Keratinocyte (primary cell): Measurements from ENCODE around the gene KDM4B. TPM values are rescaled to one million over a fixed set of nuclear protein-coding genes. Genes with fewer than 3 reads are reported as not detected.

Experiments
- DNase-seq: peaks from one replicate; pipeline ENCODE4 v3.0.0-alpha.2; 2011; ENCODE audit warnings: low read depth, missing footprints, low spot score
- FAIRE-seq: peaks from 2 replicates; lab custom pipeline; 2011; peaks lifted over from hg19 to GRCh38; lab: Jason Lieb, UNC
- H2AFZ ChIP-seq: 2 replicates; pipeline ENCODE4 v1.6.0; 2012; ENCODE audit warnings: low read length, control low read depth, inconsistent platforms; ENCODE audit not compliant: control insufficient read depth
- H3K27ac ChIP-seq: 2 replicates; pipeline ENCODE4 v1.5.1; 2011; ENCODE audit warnings: low read length; ENCODE audit not compliant: control insufficient read depth, insufficient read depth
- H3K27me3 ChIP-seq: 3 replicates; pipeline ENCODE4 v1.6.0; 2011; ENCODE audit warnings: low read length; ENCODE audit not compliant: control insufficient read depth, insufficient read depth; ENCODE audit errors: extremely low read depth
- H3K36me3 ChIP-seq, 2 experiments: 2 replicates in 1 of 2; 3 replicates in 1 of 2; pipeline ENCODE4 v1.5.1; 2011; ENCODE audit warnings: low read length in 2 of 2, mild to moderate bottlenecking in 1 of 2; ENCODE audit not compliant: control insufficient read depth in 2 of 2, insufficient read depth in 2 of 2; ENCODE audit errors: extremely low read depth in 1 of 2
- H3K4me1 ChIP-seq: 3 replicates; pipeline ENCODE4 v1.5.1; 2011; ENCODE audit warnings: low read length; ENCODE audit not compliant: control insufficient read depth, insufficient read depth; ENCODE audit errors: extremely low read depth
- H3K4me2 ChIP-seq: 3 replicates; pipeline ENCODE4 v1.6.0; 2011; ENCODE audit warnings: low read depth, low read length; ENCODE audit not compliant: control insufficient read depth, insufficient read depth; ENCODE audit errors: extremely low read depth
- H3K4me3 ChIP-seq, 3 experiments: fragments of 200-600 bp in 1 of 3; sonication (generic) in 1 of 3; 2 replicates in 2 of 3; 3 replicates in 1 of 3; pipeline ENCODE4 v1.5.1; 2011 to 2016; ENCODE audit warnings: low read length in 3 of 3, mild to moderate bottlenecking in 3 of 3, control low read depth in 2 of 3, inconsistent platforms in 1 of 3, low read depth in 1 of 3, mixed read lengths in 1 of 3, mixed run types in 1 of 3, moderate library complexity in 1 of 3; ENCODE audit not compliant: control insufficient read depth in 2 of 3, insufficient read depth in 2 of 3; ENCODE audit errors: extremely low read depth in 1 of 3
- H3K79me2 ChIP-seq: 2 replicates; pipeline ENCODE4 v1.6.0; 2012; ENCODE audit warnings: low read length; ENCODE audit not compliant: control insufficient read depth, insufficient read depth
- H3K9ac ChIP-seq: 3 replicates; pipeline ENCODE4 v1.6.0; 2011; ENCODE audit warnings: low read length; ENCODE audit not compliant: control insufficient read depth, insufficient read depth; ENCODE audit errors: extremely low read depth
- H3K9me1 ChIP-seq: 3 replicates; pipeline ENCODE4 v1.6.0; 2011; ENCODE audit warnings: low read length; ENCODE audit not compliant: control insufficient read depth, insufficient read depth; ENCODE audit errors: extremely low read depth
- H3K9me3 ChIP-seq: 2 replicates; pipeline ENCODE4 v1.5.1; 2012; ENCODE audit warnings: low read depth, low read length; ENCODE audit not compliant: control insufficient read depth
- H4K20me1 ChIP-seq: 3 replicates; pipeline ENCODE4 v1.6.0; 2011; ENCODE audit warnings: low read length; ENCODE audit not compliant: control insufficient read depth, insufficient read depth; ENCODE audit errors: extremely low read depth
- EZH2 ChIP-seq: IDR thresholded peaks from one replicate; pipeline ENCODE4 v1.6.1; 2012; ENCODE audit warnings: inconsistent platforms, mild to moderate bottlenecking, low read length, moderate library complexity
- dilution Hi-C: fragments of 300-500 bp; cut with MboI; formaldehyde crosslinking; loops from one replicate; pipeline ENCODE4 v1.7.0; 2020; ENCODE audit warnings: low sequenced_read_pairs; ENCODE audit not compliant: extremely low pct_ligation_motif_present
- polyA plus RNA-seq, 5 experiments: library from polyadenylated mRNA; depleted of rRNA in 3 of 5; stranded (reverse) in 3 of 5; stranded (forward) in 1 of 5; unstranded in 1 of 5; fragments of >200 nt; gene quantifications; 1 replicate in 1 of 5; 2 replicates in 3 of 5; 3 replicates in 1 of 5; pipeline versions ENCODE4 v1.2.1 to v1.2.3, GENCODE V29; 2011 to 2012; ENCODE audit warnings: missing spikeins in 2 of 5, low read depth in 1 of 5, low replicate concordance in 1 of 5
- TF ChIP-seq, protein P1 (sequence below), 3 experiments: IDR thresholded peaks in 1 of 3; conservative IDR thresholded peaks in 1 of 3; optimal IDR thresholded peaks in 1 of 3; 2 replicates in 2 of 3; 3 replicates in 1 of 3; pipeline versions ENCODE3 to v1.5.1; 2011; ENCODE audit warnings: low read length in 3 of 3, mild to moderate bottlenecking in 3 of 3, moderate library complexity in 2 of 3, control low read depth in 1 of 3, inconsistent platforms in 1 of 3; ENCODE audit not compliant: insufficient read depth in 2 of 3; ENCODE audit errors: extremely low read depth in 1 of 3

KDM4B gene
- polyA plus RNA-seq, 1 donor (not counting 4 experiments of a cell fraction or from before 2014, with no cell fraction given): 6.2 TPM

DNA sequence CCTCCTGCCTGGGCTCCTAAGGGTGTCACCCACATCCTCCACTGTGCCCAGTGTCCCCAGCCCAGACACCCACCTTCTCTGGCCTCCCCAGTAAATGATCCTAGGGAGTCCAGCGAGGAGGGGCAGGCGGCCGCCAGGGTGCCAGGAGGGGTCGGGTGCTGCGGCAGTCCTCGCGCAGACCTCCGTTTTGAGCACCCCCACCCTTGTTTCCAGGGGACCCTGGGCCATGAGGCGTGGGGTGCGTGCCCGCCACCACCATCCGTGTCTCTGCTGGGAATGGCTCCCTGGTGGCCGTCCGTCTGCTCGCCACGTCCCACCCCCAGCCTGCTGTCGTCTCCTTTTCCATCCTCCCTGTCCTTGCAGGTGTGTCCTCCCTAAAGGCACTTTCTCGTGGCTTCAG lies 133.0 kb downstream of the KDM4B start:
- dilution Hi-C loops: no loop called here
- Histone ChIP-seq H3K27me3 (no peaks in the 10 kb centered on the region), H3K4me2 (no peak overlapping the region), H2AFZ (no peak overlapping the region), H3K4me3 (no peak overlapping the region), H4K20me1 (peaks cover 2% of the 10 kb centered on the region), H3K9me3 (peaks cover 6% of the 10 kb centered on the region), H3K36me3 (peaks cover 0 to 15% of the 10 kb centered on the region in 2 experiments), H3K9me1 (no peaks in the 10 kb centered on the region), H3K79me2 (no peaks in the 10 kb centered on the region), H3K4me1 (peaks cover 5% of the 10 kb centered on the region), H3K9ac (no peak overlapping the region), H3K27ac (no peak overlapping the region)
- no peak for FAIRE-seq
- TF ChIP-seq, protein P1, sequence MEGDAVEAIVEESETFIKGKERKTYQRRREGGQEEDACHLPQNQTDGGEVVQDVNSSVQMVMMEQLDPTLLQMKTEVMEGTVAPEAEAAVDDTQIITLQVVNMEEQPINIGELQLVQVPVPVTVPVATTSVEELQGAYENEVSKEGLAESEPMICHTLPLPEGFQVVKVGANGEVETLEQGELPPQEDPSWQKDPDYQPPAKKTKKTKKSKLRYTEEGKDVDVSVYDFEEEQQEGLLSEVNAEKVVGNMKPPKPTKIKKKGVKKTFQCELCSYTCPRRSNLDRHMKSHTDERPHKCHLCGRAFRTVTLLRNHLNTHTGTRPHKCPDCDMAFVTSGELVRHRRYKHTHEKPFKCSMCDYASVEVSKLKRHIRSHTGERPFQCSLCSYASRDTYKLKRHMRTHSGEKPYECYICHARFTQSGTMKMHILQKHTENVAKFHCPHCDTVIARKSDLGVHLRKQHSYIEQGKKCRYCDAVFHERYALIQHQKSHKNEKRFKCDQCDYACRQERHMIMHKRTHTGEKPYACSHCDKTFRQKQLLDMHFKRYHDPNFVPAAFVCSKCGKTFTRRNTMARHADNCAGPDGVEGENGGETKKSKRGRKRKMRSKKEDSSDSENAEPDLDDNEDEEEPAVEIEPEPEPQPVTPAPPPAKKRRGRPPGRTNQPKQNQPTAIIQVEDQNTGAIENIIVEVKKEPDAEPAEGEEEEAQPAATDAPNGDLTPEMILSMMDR (optimal IDR thresholded peaks at IDR 0.05 in 1 of 3, IDR thresholded peaks at IDR 0.05 in 1 of 3, conservative IDR thresholded peaks at IDR 0.05 in 1 of 3; ENCODE audit: extremely low read depth in 1 of 3, insufficient read depth in 2 of 3, low read length in 3 of 3): no peak
- TF ChIP-seq EZH2: no peak
- DNase-seq: no peak

DNA sequence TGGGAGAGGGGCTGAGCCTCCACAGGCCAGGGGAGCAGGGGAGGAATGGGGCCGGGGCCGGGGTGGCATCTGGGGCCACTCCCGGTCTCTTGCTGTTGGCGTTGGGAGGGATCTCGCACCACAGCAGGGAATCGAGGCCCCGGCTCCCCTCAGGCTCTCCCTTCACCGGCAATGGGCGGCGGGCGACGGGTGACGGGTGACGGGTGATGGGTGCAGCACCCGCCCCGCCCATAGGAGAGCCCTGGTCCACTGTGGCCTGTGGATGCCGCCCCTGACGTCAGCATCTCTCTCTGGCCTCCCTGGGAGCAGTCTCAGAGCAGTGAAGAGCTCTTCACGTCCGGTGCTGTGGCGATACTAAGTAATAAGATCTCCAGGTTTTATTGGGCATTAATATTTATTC lies 133.6 kb downstream of the KDM4B start:
- Histone ChIP-seq H3K36me3 (peaks cover 0 to 17% of the 10 kb centered on the region in 2 experiments), H2AFZ (no peak overlapping the region), H3K4me3 (no peak overlapping the region), H3K79me2 (no peaks in the 10 kb centered on the region), H3K27me3 (no peaks in the 10 kb centered on the region), H3K4me1 (peaks cover 5% of the 10 kb centered on the region), H3K9me3 (peaks cover 6% of the 10 kb centered on the region), H3K27ac (no peak overlapping the region), H3K9ac (no peak overlapping the region), H4K20me1 (peaks cover 2% of the 10 kb centered on the region), H3K4me2 (no peak overlapping the region), H3K9me1 (no peaks in the 10 kb centered on the region)
- DNase-seq (no peak), FAIRE-seq (no peak)
- no peak for TF ChIP-seq EZH2
- TF ChIP-seq, protein P1 (optimal IDR thresholded peaks at IDR 0.05 in 1 of 3, IDR thresholded peaks at IDR 0.05 in 1 of 3, conservative IDR thresholded peaks at IDR 0.05 in 1 of 3; ENCODE audit: extremely low read depth in 1 of 3, insufficient read depth in 2 of 3, low read length in 3 of 3): no peak
- dilution Hi-C loops: no loop called here
